Astrocyte of the hippocampus (primary cell): ENCODE data around the gene WLS.
A peak's percentile ranks its signal among the peaks of the same experiment; 100 is the strongest.

Experiments
- DNase-seq: peaks from one replicate; pipeline ENCODE4 v3.0.0; 2011; ENCODE audit warnings: low read depth, low spot score

WLS gene

GRCh38 chr1:68228851-68229250, 3.5 kb downstream of the WLS start:
- DNase-seq: no peak

- DNase-seq: no peak
Observed at GRCh38 chr1:68227598-68227997, 4.7 kb downstream of the WLS start.

GRCh38 chr1:68225781-68226180, 6.5 kb downstream of the WLS start:
- DNase-seq: no peak

DNA sequence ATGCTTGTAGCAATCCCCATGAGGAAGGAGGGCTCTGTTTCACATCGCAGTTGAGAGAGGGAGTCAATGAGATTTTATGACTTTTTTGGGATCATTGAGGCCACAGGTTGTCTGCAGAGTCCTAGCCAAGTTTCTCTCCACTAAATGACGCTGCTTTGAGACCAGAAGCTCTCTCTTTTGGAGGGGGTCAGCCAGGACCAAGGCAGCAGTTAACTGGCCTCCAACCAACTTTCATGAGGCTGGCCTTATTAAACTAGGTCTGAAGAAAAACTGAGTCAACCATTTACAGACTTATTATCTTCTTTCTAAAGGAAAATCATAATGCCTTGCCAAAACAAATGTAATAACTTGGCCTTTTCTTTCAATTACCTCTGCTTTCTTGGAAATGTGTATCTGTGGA, 8.6 kb downstream of the WLS start:
- DNase-seq: no peak

DNA sequence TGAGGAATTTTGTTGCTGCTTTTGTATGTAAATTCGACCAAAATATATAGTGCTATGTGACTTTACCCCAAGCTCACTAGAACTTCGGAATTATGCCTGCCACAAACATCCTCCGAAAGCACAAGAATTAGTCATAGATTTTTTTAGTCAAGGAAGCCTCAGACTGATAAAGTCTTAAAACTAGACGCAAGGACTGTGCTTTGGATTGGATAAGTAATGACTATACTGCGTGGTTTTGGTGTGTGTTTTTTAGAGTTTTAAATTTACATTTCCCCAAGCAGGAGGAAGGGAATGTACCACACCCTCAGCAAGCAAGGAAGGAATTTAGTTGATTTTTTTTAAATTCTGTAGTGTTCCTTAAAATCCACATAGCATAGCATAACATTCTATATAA, 10.3 kb downstream of the WLS start:
- peak; percentile 54 for DNase-seq

DNA sequence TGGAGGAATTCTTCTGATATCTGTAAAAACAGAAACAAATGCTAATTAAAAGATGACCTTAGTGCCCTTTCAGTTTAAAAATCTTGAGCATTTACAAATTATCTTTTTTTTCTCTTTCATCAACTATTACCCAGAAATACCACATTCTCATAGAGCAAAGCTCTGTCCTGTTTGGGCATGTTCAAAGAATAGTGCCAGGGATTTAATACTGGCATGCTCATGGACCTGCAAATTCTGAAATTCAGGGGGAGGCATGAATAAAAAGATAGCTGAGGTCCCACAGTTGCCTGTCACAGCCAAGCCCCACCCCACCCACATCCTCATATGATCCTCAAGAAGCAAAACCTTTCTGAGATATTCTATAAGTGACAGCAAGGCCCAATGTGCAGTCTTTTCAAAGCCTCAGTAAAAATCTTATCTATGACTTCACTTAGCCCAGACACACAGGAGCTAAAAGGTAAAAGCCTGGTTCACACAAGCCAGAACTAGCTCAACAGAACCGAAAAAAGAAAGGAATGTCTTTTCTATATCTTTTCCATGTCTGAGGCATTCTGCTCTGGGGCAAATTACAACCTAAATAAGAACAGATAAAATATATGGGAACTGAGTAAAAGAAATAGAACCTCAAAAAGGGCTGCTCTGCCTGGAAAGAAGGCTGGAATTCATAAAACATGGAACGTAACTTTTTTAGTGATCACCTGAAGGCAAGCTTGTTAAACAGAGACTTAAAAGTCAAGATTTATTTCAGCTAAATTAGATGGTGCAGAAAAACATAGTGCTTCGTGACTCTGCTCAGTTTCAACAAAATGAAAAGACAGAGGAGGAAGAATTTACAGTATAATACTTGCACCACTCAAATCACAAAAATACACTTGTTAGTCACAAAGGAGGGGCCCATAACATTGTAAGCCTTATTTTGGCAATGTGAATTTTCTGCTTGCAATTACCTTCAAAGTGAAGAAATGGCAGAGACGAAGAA, 11.0 kb downstream of the WLS start:
- no peak for DNase-seq

GRCh38 chr1:68220420-68220819, 11.9 kb downstream of the WLS start:
- no peak for DNase-seq

DNA sequence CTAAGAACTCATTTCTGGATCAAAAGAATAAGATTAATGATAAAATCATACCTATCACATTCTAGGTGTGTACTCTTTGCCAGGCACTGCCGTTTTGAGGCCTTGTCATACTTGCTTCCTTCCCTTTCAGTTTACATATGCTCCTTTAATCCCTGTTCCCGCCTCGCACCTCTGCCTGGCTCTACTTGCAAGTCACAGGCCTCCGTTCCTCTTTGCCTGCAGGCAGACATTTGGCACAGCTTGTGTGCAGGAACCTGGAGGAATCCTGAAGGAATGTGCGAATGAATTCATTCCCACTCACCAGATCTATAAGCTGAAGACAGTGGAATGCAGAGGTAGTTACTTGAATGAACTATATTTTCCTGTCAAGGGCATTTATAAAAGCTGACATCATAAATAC, 13.8 kb downstream of the WLS start:
- DNase-seq: peak; percentile 49

DNA sequence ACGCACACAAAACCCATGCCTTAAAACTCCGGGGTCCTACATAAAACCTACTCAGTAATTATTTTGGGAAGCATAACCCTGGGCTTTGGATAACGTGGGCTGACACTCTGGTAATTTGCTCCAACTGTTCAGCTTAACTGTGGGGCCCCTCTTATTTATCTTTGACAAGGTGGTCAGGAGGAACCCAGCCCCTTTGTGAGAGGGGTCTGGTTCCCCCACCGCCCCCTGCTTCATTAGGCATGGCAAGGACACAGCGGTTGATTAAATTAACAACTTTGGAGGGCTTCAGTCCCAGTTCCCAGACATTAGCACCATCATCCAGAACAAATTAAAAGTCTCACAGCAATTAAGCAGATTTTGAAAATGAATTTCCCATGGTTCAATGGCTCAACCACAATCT, 14.7 kb downstream of the WLS start:
- no peak for DNase-seq

DNA sequence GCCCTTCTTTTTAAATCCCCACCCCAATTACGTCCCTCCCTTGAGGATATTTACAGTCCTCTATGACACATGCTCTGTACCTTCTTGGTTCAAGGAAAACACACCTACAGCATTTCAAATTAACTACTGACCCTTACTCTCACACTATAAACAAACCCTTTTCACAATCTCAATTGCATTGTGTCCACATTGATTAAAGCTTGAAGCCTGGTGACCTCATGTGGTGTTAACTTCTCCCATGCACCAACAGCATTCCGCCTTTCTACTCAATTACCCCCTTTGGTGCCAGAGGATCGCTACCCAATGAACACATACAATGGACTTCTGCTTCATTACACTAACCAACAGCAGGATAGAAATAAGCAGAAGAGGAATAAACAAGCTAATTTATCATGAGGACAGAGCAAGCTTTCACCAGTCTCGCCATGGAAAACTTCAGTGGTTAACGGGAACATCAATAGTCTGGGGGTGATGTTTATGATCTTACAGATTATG, 15.2 kb downstream of the WLS start:
- peak; percentile 88 for DNase-seq

DNA sequence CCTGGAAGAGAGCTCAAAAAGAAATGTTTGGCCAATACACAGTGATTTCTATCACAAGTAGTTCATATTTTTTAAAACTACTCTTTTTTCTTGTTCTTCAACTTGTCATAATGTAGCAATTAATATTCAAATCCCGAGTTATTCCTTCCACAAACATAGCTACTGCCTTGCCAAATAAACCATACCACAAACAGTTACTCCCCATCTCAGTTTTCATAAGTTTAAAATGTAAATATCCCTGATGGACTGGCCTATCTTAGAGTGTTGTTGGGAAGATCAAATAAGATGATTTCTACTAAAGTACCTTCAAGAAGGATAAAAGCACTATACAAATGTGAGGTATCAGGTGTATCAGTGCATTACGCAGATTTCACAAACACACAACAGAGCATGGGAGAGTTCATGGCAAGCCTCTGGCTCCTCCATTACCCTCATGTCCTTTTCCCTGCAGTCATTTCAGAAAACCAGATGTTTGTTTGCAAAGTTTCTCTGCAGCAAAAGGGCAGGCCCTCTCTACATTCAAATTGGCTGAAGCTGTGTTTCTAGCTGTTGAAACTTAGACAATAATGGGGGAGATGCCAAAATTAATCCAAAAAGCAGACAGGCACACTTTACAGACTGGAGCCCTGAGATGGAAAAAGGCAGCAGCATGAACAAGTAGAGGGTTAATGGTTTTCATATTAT, 16.1 kb downstream of the WLS start:
- DNase-seq: no peak

GRCh38 chr1:68213843-68214242, 18.5 kb downstream of the WLS start:
- no peak for DNase-seq

DNA sequence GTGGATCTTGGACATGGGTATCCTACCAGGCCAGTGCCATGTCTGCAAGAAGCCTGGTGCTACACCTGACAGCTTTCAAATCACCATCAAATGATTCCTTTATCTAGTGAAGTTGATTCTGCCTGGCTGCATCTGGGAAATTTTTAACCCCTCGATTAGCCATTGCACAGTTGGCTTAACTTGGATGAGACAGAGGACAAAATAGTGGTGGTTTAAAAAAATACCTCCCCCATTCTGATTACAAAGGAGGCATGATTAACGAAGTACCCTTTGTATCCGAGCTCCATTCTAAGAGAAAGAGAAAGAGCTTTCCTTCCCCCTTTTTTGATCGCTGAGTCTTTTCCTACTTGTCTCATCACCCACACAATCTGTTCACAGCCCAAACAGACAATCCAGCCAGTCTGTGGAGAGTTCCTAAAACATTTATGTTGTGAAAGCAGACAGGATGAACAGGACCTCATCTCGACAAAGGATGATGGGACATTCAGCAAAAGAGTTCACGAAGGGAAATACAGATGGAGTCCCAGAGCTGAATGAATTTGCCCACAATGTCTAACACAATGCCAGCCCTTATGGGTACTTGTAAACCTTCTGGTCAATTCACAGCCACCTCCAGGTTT, 20.5 kb downstream of the WLS start:
- DNase-seq: no peak

DNA sequence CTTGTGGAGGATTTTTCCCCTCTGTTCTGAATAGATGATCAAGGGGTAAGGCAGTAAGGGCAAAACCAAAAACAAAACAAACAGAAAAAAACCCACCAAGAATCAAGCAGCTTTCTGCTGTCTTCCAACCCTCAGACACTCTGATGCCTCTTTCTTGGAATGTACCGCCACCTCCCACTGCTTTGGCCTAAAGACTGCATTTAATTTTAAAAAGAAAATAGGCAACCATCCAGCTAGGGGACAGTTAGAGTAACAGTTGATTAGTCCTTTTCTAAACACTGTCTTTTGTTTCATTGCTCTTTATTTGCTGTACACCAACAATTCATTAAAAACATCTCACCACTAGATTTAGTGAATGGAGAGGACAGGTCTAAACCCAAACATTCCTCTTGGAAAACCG, 21.5 kb downstream of the WLS start:
- DNase-seq: peak; percentile 56

DNA sequence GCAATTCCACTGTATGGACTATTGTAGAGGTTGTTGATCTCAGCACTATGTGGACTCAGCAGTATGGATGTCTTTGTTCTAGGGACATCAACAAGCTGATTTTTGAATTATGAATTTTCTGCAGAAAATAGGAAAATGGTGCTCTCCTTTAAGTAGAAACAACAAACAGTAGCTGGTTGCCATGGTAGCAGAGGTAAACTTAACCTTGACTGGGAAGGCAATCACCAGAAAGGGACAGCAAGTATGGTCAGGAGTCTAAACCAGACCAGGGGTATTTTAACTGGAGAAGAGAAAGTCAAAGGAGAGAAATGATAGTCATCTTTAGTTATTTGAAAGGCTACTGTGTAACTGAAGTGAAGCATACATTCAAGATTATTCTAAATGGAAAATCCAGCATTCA, 22.3 kb downstream of the WLS start:
- peak; percentile 40 for DNase-seq

DNA sequence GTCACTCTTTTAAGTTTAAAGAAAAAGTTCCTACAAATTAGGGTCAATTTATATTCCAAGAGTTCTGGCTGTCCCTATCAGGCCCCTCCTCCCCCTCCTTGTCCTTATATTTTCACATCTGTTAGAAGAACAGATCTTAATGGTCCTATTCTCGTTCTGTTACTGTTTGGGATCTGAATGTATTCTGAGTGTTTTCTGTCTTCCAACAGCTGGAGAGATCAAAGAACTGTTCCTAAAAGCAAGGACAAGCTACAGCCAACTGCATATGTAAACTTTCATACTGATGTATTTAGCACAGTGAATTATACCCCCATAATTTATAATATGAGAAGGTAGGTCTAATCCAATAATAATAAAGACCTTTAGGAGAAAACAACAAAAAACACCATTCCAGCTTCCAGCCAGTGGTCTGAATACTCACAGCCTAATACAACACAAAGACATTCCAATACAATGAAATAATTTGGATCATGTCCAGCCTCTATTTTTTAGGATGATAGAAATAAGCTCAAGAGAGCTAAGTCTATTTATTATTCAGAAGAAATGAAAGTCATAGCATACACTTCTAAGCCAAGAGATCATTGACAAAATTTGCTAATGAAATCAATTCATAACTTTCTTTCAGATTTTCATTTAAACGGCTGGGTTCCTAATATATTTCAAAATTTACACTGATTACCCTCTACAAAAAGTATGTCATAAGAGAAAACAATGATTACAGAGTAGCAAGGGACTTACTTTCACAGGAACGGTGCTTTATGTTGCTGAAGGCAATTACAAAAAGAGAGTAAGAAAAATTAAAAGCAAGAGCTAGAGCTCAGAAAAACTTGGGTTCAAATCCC, 25.3 kb downstream of the WLS start:
- peak; percentile 74 for DNase-seq

DNA sequence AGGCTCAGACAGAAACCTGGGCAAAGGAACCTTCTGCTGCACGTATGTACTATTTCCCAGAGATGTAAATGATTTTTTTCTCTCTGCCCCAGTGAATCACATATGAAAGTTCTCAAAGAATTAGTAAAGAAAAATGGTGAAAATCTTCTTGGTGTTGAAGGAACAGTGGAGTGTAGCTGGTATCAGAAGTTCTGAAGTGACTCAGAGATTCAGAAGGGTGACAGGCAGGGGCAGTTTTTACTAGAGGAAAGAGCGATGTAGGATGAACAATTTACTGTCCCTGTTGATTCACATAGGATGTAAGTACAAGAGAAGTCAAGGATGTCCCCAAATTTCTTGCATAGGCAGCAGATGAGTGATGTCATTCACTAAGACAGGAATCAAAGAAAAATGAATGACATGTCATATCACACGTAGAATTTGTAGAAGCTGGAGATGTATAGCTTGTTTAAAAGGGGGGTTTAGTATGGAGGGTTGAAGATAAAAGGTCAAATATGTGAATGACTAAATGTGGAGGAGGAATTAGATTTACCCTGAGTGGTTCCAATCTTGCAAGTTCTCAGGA, 26.4 kb downstream of the WLS start:
- DNase-seq: no peak

- DNase-seq: no peak
Observed at GRCh38 chr1:68204977-68205630, 27.2 kb downstream of the WLS start.

DNA sequence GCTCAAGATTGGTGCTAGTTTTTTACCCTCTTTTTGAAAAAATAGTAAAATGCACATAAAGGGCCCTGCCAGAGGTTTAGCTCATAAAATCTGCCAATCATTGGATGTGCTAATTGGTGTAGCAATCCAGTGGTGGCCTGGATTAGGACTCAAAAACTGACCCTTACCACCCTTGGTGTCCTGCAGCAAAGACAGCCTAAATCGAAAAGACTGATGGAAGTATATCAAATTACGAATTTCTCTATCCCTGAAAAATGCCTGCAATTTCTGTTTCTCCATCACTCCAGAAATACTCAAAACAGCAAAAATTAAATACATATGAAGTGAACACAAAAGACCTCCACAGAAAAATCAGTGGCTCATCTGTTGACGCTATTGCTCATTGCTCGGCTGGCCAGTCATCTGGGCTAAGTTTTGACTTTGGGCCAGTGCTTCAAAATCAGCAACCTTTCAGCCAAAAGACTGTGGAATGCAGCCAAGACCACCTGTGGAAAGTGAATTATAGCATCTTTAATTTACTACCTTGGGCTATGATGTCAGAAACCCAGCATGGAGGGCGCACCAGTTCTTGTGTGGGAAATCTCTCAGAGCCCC, 30.0 kb downstream of the WLS start:
- DNase-seq: no peak

DNA sequence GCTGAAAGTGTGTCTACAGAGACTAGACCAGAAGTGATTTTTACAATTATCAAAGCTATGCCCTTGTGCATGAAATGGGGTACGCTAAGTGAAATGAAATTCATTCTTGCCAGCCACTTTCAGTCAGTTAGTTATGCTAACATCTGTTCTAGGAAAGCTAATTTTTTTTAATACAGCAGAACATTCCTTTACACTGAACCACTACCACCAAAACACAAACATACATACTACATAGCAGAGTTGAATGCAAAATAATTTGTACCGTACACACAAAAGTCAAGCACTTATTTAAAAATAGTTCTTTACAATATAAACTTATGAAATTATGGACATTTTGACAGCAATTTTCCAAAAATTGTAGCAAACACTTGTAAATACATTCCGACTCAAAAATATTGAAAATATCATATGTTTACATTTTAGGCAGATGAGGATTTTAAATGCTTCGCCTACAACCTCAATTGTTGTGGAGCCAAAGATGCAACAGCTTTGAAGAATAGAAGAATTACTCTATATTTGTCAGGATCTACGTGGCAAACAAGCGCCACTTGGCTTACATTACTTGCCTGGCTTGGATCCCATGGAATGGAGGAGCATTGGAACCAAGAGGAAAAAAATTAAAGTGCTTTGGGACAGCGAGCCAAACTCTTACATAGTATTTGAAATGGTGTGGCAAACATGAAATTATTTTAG, 30.6 kb downstream of the WLS start:
- DNase-seq: no peak
